GM12878 (cell line): Measurements from ENCODE around the gene ARIH2. TPM values are rescaled to one million over a fixed set of nuclear protein-coding genes. Genes with fewer than 3 reads are reported as not detected.

ENCODE experiments used
- ATAC-seq: fragments of 200-7000 bp; cut with Tn5 transposase; 3 replicates; pipeline ENCODE4 v1.9.1; 2020; ENCODE audit warnings: mild to moderate bottlenecking, moderate library complexity
- BruUV-seq: library from RNA; stranded (reverse); fragments of 400-500 nt; replicated peaks from 2 replicates; lab custom pipeline; 2021; lab: Mats Ljungman, UMichigan
- CTCF ChIA-PET: fragments of 300-600 bp; sonication (Branson Sonifier 250); formaldehyde crosslinking; extraction: SDS; loops from one replicate; lab custom pipeline; 2021; ENCODE audit warnings: inconsistent platforms; lab: Yijun Ruan, JAX
- POLR2A ChIA-PET: fragments of 350-600 bp; formaldehyde crosslinking; extraction: SDS; loops from one replicate; lab custom pipeline; 2021; ENCODE audit warnings: inconsistent platforms; lab: Charles Lee
- RAD21 ChIA-PET: fragments of 300-600 bp; sonication (Branson Sonifier 250); formaldehyde crosslinking; loops from one replicate; lab custom pipeline; 2023; ENCODE audit warnings: antibody characterized with exemption; ENCODE audit not compliant: unreplicated experiment; lab: Charles Lee
- SMC1A ChIA-PET: fragments of 300-600 bp; sonication (Branson Sonifier 250); formaldehyde crosslinking; loops from one replicate; lab custom pipeline; 2023; ENCODE audit not compliant: unreplicated experiment, uncharacterized antibody; lab: Charles Lee
- DNase-seq: peaks from one replicate; pipeline ENCODE4 v3.0.0-alpha.2; 2011; ENCODE audit warnings: low read depth, low spot score
- FAIRE-seq: peaks from 3 replicates; lab custom pipeline; 2011; peaks lifted over from hg19 to GRCh38; lab: Jason Lieb, UNC
- H2AFZ ChIP-seq: 2 replicates; pipeline ENCODE4 v1.6.0; 2011; ENCODE audit warnings: low read depth, low read length, control low read depth; ENCODE audit not compliant: control insufficient read depth
- H3K27ac ChIP-seq: 2 replicates; pipeline ENCODE4 v1.5.1; 2011; ENCODE audit warnings: control low read depth; ENCODE audit not compliant: control insufficient read depth, insufficient read depth
- H3K27me3 ChIP-seq, 2 experiments: replicated peaks in 1 of 2; 2 replicates each; pipeline versions ENCODE4 v1.6.0 to v1.6.1; 2011; ENCODE audit warnings: low read length in 1 of 2; ENCODE audit not compliant: control insufficient read depth in 2 of 2, insufficient read depth in 2 of 2
- H3K36me3 ChIP-seq, 2 experiments: 2 replicates each; pipeline ENCODE4 v1.5.1; 2011; ENCODE audit warnings: low read length in 1 of 2; ENCODE audit not compliant: control insufficient read depth in 2 of 2, insufficient read depth in 2 of 2
- H3K4me1 ChIP-seq: 2 replicates; pipeline ENCODE4 v1.6.1; 2011; ENCODE audit warnings: mild to moderate bottlenecking, low read length, moderate library complexity, mixed read lengths; ENCODE audit not compliant: control insufficient read depth, insufficient read depth
- H3K4me2 ChIP-seq: 2 replicates; pipeline ENCODE4 v1.6.0; 2011; ENCODE audit warnings: control low read depth; ENCODE audit not compliant: control insufficient read depth, insufficient read depth
- H3K4me3 ChIP-seq: fragments of 200-600 bp; sonication (generic); 2 replicates; pipeline ENCODE4 v1.5.1; 2016
- H3K79me2 ChIP-seq: 2 replicates; pipeline ENCODE4 v1.6.0; 2011; ENCODE audit warnings: low read length; ENCODE audit not compliant: control insufficient read depth, insufficient read depth
- H3K9ac ChIP-seq: 2 replicates; pipeline ENCODE4 v1.8.0; 2011; ENCODE audit warnings: low read length, control low read depth, mixed read lengths; ENCODE audit not compliant: control insufficient read depth, insufficient read depth
- H3K9me3 ChIP-seq: replicated peaks from 3 replicates; pipeline ENCODE4 v1.5.1; 2011; ENCODE audit warnings: mild to moderate bottlenecking, low read length; ENCODE audit not compliant: control insufficient read depth, insufficient read depth
- H4K20me1 ChIP-seq: 2 replicates; pipeline ENCODE4 v1.6.0; 2011; ENCODE audit not compliant: control insufficient read depth, insufficient read depth
- EED ChIP-seq: sonication (generic); IDR thresholded peaks from 2 replicates; pipeline ENCODE4 v1.6.1; 2016; ENCODE audit warnings: antibody characterized with exemption, low read depth
- HDAC2 ChIP-seq: fragments of 200-600 bp; sonication (generic); IDR thresholded peaks from 2 replicates; pipeline ENCODE4 v1.6.1; 2017
- JUNB ChIP-seq: IDR thresholded peaks from 2 replicates; pipeline ENCODE4 v1.6.1; 2016; ENCODE audit warnings: antibody characterized with exemption, mild to moderate bottlenecking
- MEF2A ChIP-seq: IDR thresholded peaks from 2 replicates; pipeline ENCODE4 v1.6.1; 2011; ENCODE audit warnings: low read depth, mild to moderate bottlenecking, low read length, moderate library complexity; ENCODE audit not compliant: insufficient read depth
- MYC ChIP-seq: IDR thresholded peaks from 2 replicates; pipeline ENCODE4 v1.6.1; 2011; ENCODE audit warnings: mild to moderate bottlenecking, low read length, moderate library complexity, inconsistent platforms; ENCODE audit not compliant: insufficient read depth, insufficient replicate concordance, insufficient read length, severe bottlenecking
- NR2C1 ChIP-seq: fragments of 450-650 bp; IDR thresholded peaks from 2 replicates; pipeline ENCODE4 v1.6.1; 2017; ENCODE audit warnings: antibody characterized with exemption, mild to moderate bottlenecking, moderate library complexity
- NR2C2 ChIP-seq: IDR thresholded peaks from 2 replicates; pipeline ENCODE4 v1.6.1; 2011; ENCODE audit warnings: borderline replicate concordance, low read depth; ENCODE audit not compliant: control insufficient read depth, insufficient read length
- NRF1 ChIP-seq: conservative IDR thresholded peaks from 2 replicates; pipeline ENCODE4 v1.6.1; 2011; ENCODE audit warnings: mild to moderate bottlenecking, low read depth, low read length, improper control_type of control experiment
- RCOR1 ChIP-seq: conservative IDR thresholded peaks from 2 replicates; pipeline ENCODE4 v1.6.1; 2012; ENCODE audit warnings: low read depth, low read length, improper control_type of control experiment
- RUNX3 ChIP-seq: IDR thresholded peaks from 2 replicates; pipeline ENCODE4 v1.6.1; 2012; ENCODE audit warnings: low read length, inconsistent platforms
- STAT1 ChIP-seq: fragments of 450-650 bp; conservative IDR thresholded peaks from 2 replicates; pipeline ENCODE4 v1.6.1; 2014; ENCODE audit warnings: antibody characterized with exemption, mild to moderate bottlenecking
- SUZ12 ChIP-seq: fragments of 200-600 bp; sonication (generic); IDR thresholded peaks from one replicate; pipeline ENCODE4 v1.6.1; 2018; ENCODE audit warnings: antibody characterized with exemption, mild to moderate bottlenecking; ENCODE audit not compliant: unreplicated experiment
- TBL1XR1 ChIP-seq: IDR thresholded peaks from 2 replicates; pipeline ENCODE4 v1.6.1; 2012; ENCODE audit warnings: low read depth, low read length, improper control_type of control experiment
- YBX1 ChIP-seq: fragments of 450-650 bp; IDR thresholded peaks from 2 replicates; pipeline ENCODE4 v1.6.1; 2016; ENCODE audit warnings: antibody characterized with exemption
- ZBED1 ChIP-seq: IDR thresholded peaks from 2 replicates; pipeline ENCODE4 v1.6.1; 2016; ENCODE audit warnings: borderline replicate concordance
- ZBTB11 ChIP-seq: fragments of 450-650 bp; formaldehyde crosslinking; IDR thresholded peaks from 2 replicates; pipeline ENCODE4 v1.5.0; 2022; ENCODE audit warnings: mild to moderate bottlenecking, missing genetic modification characterization
- WGBS: methylation state at CpG from one replicate; pipeline ENCODE4 v1.1.6; 2016; ENCODE audit warnings: low lambda C conversion rate; ENCODE audit not compliant: insufficient replicate concordance, insufficient coverage; ENCODE audit errors: missing lambda C conversion rate; 5-methylcytosine and 5-hydroxymethylcytosine counted together
- in situ Hi-C: fragments of 300-500 bp; cut with MboI; formaldehyde crosslinking; loops from 9 replicates; pipeline ENCODE4 v1.14.3; 2018; ENCODE audit warnings: mixed read lengths
- intact Hi-C: fragments of 100-400 bp; cut with micrococcal nuclease; formaldehyde crosslinking; loops from one replicate; pipeline ENCODE4 v1.14.2; 2022; ENCODE audit not compliant: unreplicated experiment
- polyA plus RNA-seq, 11 experiments: library from polyadenylated mRNA; depleted of rRNA in 4 of 11; unstranded in 6 of 11; stranded (reverse) in 5 of 11; fragments of >200 nt; fragmentation: Nextera tagmentation in 4 of 11; fragmentation: Illumina TruSeq in 1 of 11; extraction: Ambion mirVana in 4 of 11; extraction: Trizol in 1 of 11; gene quantifications; 1 replicate in 1 of 11; 2 replicates in 10 of 11; pipeline versions ENCODE4 v1.2.1 to v1.2.3, GENCODE V29; 2011 to 2016; ENCODE audit warnings: inconsistent platforms in 2 of 11, missing spikeins in 2 of 11, low read depth in 1 of 11
- total RNA-seq, 4 experiments: library from RNA; depleted of rRNA in 3 of 4; stranded (reverse); fragments of >200 nt in 3 of 4; fragmentation: Illumina TruSeq in 1 of 4; extraction: Trizol in 1 of 4; gene quantifications; 2 replicates each; pipeline versions ENCODE4 v1.2.1 to v1.2.3, GENCODE V29; 2013 to 2021

The ARIH2 gene
- total and polyA plus RNA-seq, 10 of the 15 experiments (the other 5 are each of a cell fraction or from before 2014, with no cell fraction given) = 18.7 to 74.7 (median 63.7) TPM

GRCh38 chr3:48979451-48979850 lies 60.8 kb downstream of the ARIH2 start (continued):
- no peak for TF ChIP-seq ZBTB11 (CRISPR knock-in tag)
- no peak for TF ChIP-seq YBX1
- no peak for TF ChIP-seq EED

GRCh38 chr3:48980295-48980694 lies 61.7 kb downstream of the ARIH2 start:
- Histone ChIP-seq H3K4me2 (no peak overlapping the region), H3K4me3 (no peak overlapping the region), H3K4me1 (no peaks in the 10 kb centered on the region), H3K9me3 (no peaks in the 10 kb centered on the region), H3K9ac (no peak overlapping the region), H3K79me2 (no peaks in the 10 kb centered on the region), H3K36me3 (peaks cover 31 to 37% of the 10 kb centered on the region in 2 experiments), H3K27me3 (no peaks in the 10 kb centered on the region), H4K20me1 (no peaks in the 10 kb centered on the region), H2AFZ (no peak overlapping the region), H3K27ac (no peak overlapping the region)
- ATAC-seq (no peak), DNase-seq (no peak), FAIRE-seq (no peak)
- ChIA-PET POLR2A (interaction anchor here (0.7 kb wide), 1 partner anchor 779 kb away, joined by 6 read pairs; no protein-coding TSS in a partner anchor), RAD21 (no interaction called here), SMC1A (no interaction called here), CTCF (no interaction called here)
- 100% methylated on average over 4 of the region's 4 CpGs for WGBS
- intact Hi-C loops = no loop called here
- BruUV-seq = no TSS peak
- in situ Hi-C loops = no loop called here
- no peak for TF ChIP-seq MEF2A
- TF ChIP-seq NRF1 = no peak
- no peak for TF ChIP-seq NR2C1
- TF ChIP-seq SUZ12 = no peak
- TF ChIP-seq RUNX3 = no peak
- no peak for TF ChIP-seq RCOR1
- TF ChIP-seq HDAC2 = no peak
- no peak for TF ChIP-seq ZBED1
- TF ChIP-seq TBL1XR1 = no peak
- no peak for TF ChIP-seq MYC
- no peak for TF ChIP-seq ZBTB11 (CRISPR knock-in tag)
- no peak for TF ChIP-seq NR2C2
- TF ChIP-seq JUNB = no peak
- no peak for TF ChIP-seq STAT1
